Endodermal cell (in vitro differentiated cells): ENCODE results near the gene CTU1. TPM values are rescaled to one million over a fixed set of nuclear protein-coding genes. Genes with fewer than 3 reads are reported as not detected.

Experiments
- DNase-seq: peaks from one replicate; pipeline ENCODE4 v3.0.0-alpha.2; 2017
- H3K27ac ChIP-seq: 2 replicates; pipeline ENCODE4 v1.5.1; 2013; ENCODE audit warnings: mild to moderate bottlenecking, low read depth, low read length, moderate library complexity
- H3K27me3 ChIP-seq: 2 replicates; pipeline ENCODE4 v1.6.1; 2013; ENCODE audit warnings: mild to moderate bottlenecking, low read length, moderate library complexity; ENCODE audit not compliant: insufficient read depth, control insufficient read depth, poor library complexity, severe bottlenecking
- H3K36me3 ChIP-seq: 2 replicates; pipeline ENCODE4 v1.7.0; 2013; ENCODE audit warnings: mild to moderate bottlenecking, low read length, moderate library complexity; ENCODE audit not compliant: control insufficient read depth, insufficient read depth
- H3K4me1 ChIP-seq: one replicate; pipeline ENCODE4 v1.7.0; 2013; ENCODE audit warnings: low read length; ENCODE audit not compliant: control insufficient read depth, insufficient read depth
- H3K4me3 ChIP-seq: 2 replicates; pipeline ENCODE4 v1.5.1; 2013; ENCODE audit warnings: mild to moderate bottlenecking, low read length, moderate library complexity
- H3K9ac ChIP-seq: 2 replicates; pipeline ENCODE4 v1.6.1; 2013; ENCODE audit warnings: mild to moderate bottlenecking, low read length, moderate library complexity; ENCODE audit not compliant: poor library complexity, severe bottlenecking; ENCODE audit errors: extremely low read depth
- H3K9me3 ChIP-seq: 2 replicates; pipeline ENCODE4 v1.6.1; 2013; ENCODE audit warnings: mild to moderate bottlenecking, low read length, moderate library complexity; ENCODE audit not compliant: control insufficient read depth
- H3K27ac Mint-ChIP-seq: 2 replicates; pipeline ENCODE4 v1.8.0; 2020; ENCODE audit warnings: mixed read lengths
- H3K27me3 Mint-ChIP-seq: 2 replicates; pipeline ENCODE4 v1.8.0; 2021; ENCODE audit warnings: mild to moderate bottlenecking, mixed read lengths; ENCODE audit not compliant: insufficient read depth
- H3K36me3 Mint-ChIP-seq: 2 replicates; pipeline ENCODE4 v1.8.0; 2020; ENCODE audit warnings: low read depth, mixed read lengths
- H3K4me1 Mint-ChIP-seq: 2 replicates; pipeline ENCODE4 v1.8.0; 2020; ENCODE audit warnings: mixed read lengths
- H3K4me3 Mint-ChIP-seq: 2 replicates; pipeline ENCODE4 v1.8.0; 2020; ENCODE audit warnings: mild to moderate bottlenecking, moderate library complexity, mixed read lengths
- H3K9me3 Mint-ChIP-seq: 2 replicates; pipeline ENCODE4 v1.8.0; 2020; ENCODE audit warnings: mild to moderate bottlenecking, mixed read lengths
- CTCF ChIP-seq: fragments of 200-600 bp; sonication (generic); conservative IDR thresholded peaks from 2 replicates; pipeline ENCODE4 v1.5.0; 2021; ENCODE audit warnings: antibody characterized with exemption, mild to moderate bottlenecking
- WGBS, 2 experiments: methylation state at CpG; one replicate each; pipeline versions ENCODE4 v1.1.5 to v1.1.7; 2013; ENCODE audit warnings: missing lambda C conversion rate in 2 of 2, mixed read lengths in 1 of 2; ENCODE audit not compliant: insufficient coverage in 1 of 2, insufficient read length in 1 of 2; 5-methylcytosine and 5-hydroxymethylcytosine counted together
- total RNA-seq, 2 donors: library from RNA; stranded (reverse); fragmentation: NEBNext Ultra II Directional in 1 of 2; extraction: Animal tissue kit (Norgen Biotek cat#: 25700) in 1 of 2; gene quantifications; 2 replicates in 1 of 2; 3 replicates in 1 of 2; pipeline ENCODE4 v1.2.1, GENCODE V29; 2021

Gene CTU1
- total RNA-seq, 2 donors from 2014 or later, result 5.1 to 5.7 TPM

GRCh38 chr19:51102991-51103390 lies 5.2 kb downstream of the CTU1 start:
- Histone ChIP-seq H3K9ac (no peak overlapping the region), H3K4me1 (no peaks in the 10 kb centered on the region), H3K9me3 (no peaks in the 10 kb centered on the region), H3K4me3 (no peak overlapping the region), H3K27me3 (no peaks in the 10 kb centered on the region), H3K36me3 (peaks cover 9% of the 10 kb centered on the region), H3K27ac (no peak overlapping the region)
- H3K4me1 Mint-ChIP-seq, result peaks cover 24% of the 10 kb centered on the region
- no peak overlapping the region for H3K27ac Mint-ChIP-seq
- WGBS, 2 experiments, result 83 to 99% methylated on average over 1 to 4 of the region's 7 CpGs
- peaks cover 22% of the 10 kb centered on the region for H3K36me3 Mint-ChIP-seq
- H3K27me3 Mint-ChIP-seq, result no peaks in the 10 kb centered on the region
- TF ChIP-seq CTCF, result no peak
- no peaks in the 10 kb centered on the region for H3K9me3 Mint-ChIP-seq
- no peak overlapping the region for H3K4me3 Mint-ChIP-seq
- DNase-seq, result no peak

GRCh38 chr19:51101171-51101865 lies 6.9 kb downstream of the CTU1 start:
- Mint-ChIP-seq H3K36me3 (peaks cover 26% of the 10 kb centered on the region), H3K27me3 (no peaks in the 10 kb centered on the region), H3K27ac (no peak overlapping the region), H3K4me1 (peaks cover 17% of the 10 kb centered on the region), H3K9me3 (no peaks in the 10 kb centered on the region), H3K4me3 (no peak overlapping the region)
- WGBS, 2 experiments, result 92 to 100% methylated on average over 2 to 4 of the region's 5 CpGs
- no peaks in the 10 kb centered on the region for H3K27me3 ChIP-seq
- no peak overlapping the region for H3K4me3 ChIP-seq
- H3K4me1 ChIP-seq, result no peaks in the 10 kb centered on the region
- no peak for TF ChIP-seq CTCF
- no peak for DNase-seq
- no peaks in the 10 kb centered on the region for H3K9me3 ChIP-seq
- H3K27ac ChIP-seq, result no peak overlapping the region
- H3K36me3 ChIP-seq, result peaks cover 9% of the 10 kb centered on the region
- no peak overlapping the region for H3K9ac ChIP-seq

GRCh38 chr19:51100601-51101000 lies 7.6 kb downstream of the CTU1 start:
- Mint-ChIP-seq H3K36me3 (peaks cover 26% of the 10 kb centered on the region), H3K27ac (no peak overlapping the region), H3K4me1 (peaks cover 17% of the 10 kb centered on the region), H3K9me3 (no peaks in the 10 kb centered on the region), H3K4me3 (no peak overlapping the region), H3K27me3 (no peaks in the 10 kb centered on the region)
- H3K4me1 ChIP-seq, result no peaks in the 10 kb centered on the region
- DNase-seq, result no peak
- no peak overlapping the region for H3K9ac ChIP-seq
- no peak for TF ChIP-seq CTCF
- H3K27ac ChIP-seq, result no peak overlapping the region
- no peak overlapping the region for H3K4me3 ChIP-seq
- H3K36me3 ChIP-seq, result peaks cover 9% of the 10 kb centered on the region
- 69 to 90% methylated on average over 2 of the region's 3 CpGs for WGBS, 2 experiments
- no peaks in the 10 kb centered on the region for H3K9me3 ChIP-seq
- no peaks in the 10 kb centered on the region for H3K27me3 ChIP-seq
